K562 (cell line): ENCODE measurements around the gene ATP5PF. TPM values are rescaled to one million over a fixed set of nuclear protein-coding genes. Genes with fewer than 3 reads are reported as not detected.

Source experiments
- CHD4 ChIP-seq: fragments of 200-600 bp; sonication (generic); IDR thresholded peaks from 3 replicates; pipeline ENCODE4 v1.6.1; 2012; ENCODE audit warnings: low read depth, mild to moderate bottlenecking, mixed read lengths, low read length, inconsistent platforms; ENCODE audit not compliant: insufficient read depth, insufficient replicate concordance, poor library complexity, severe bottlenecking
- CXXC5 ChIP-seq: fragments of 250-450 bp; sonication (Bioruptor Pico); IDR thresholded peaks from 2 replicates; pipeline ENCODE4 v1.8.0; 2022; ENCODE audit warnings: inconsistent platforms, mild to moderate bottlenecking, moderate library complexity
- FOXK2 ChIP-seq, 2 experiments: fragments of 450-650 bp; IDR thresholded peaks in 1 of 2; conservative IDR thresholded peaks in 1 of 2; 2 replicates each; pipeline ENCODE4 v1.6.1; 2016; ENCODE audit warnings: low read depth in 2 of 2, mild to moderate bottlenecking in 1 of 2
- GATAD2B ChIP-seq: fragments of 450-650 bp; IDR thresholded peaks from 2 replicates; pipeline ENCODE4 v1.6.1; 2017; ENCODE audit warnings: mild to moderate bottlenecking, borderline replicate concordance
- HIVEP1 ChIP-seq: fragments of 250-450 bp; sonication (Bioruptor Pico); IDR thresholded peaks from 2 replicates; pipeline ENCODE4 v1.4.0; 2020; ENCODE audit warnings: mild to moderate bottlenecking
- HNRNPH1 ChIP-seq: fragments of 200-400 bp; formaldehyde crosslinking; optimal IDR thresholded peaks from 2 replicates; pipeline ENCODE3; 2017; ENCODE audit warnings: low read depth, mild to moderate bottlenecking, low read length, moderate library complexity
- HNRNPUL1 ChIP-seq: fragments of 200-400 bp; formaldehyde crosslinking; IDR thresholded peaks from 2 replicates; pipeline ENCODE4 v1.6.1; 2017; ENCODE audit warnings: low read length
- MED1 ChIP-seq: sonication (generic); formaldehyde crosslinking; IDR thresholded peaks from 2 replicates; pipeline ENCODE4 v1.8.1; 2023; ENCODE audit warnings: missing genetic modification reagents, borderline replicate concordance
- MYBL2 ChIP-seq, 2 experiments: fragments of 450-650 bp in 1 of 2; sonication (generic) in 1 of 2; formaldehyde crosslinking in 1 of 2; IDR thresholded peaks; 2 replicates each; pipeline versions ENCODE4 v1.6.1 to v1.8.1; 2017 to 2022; ENCODE audit warnings: borderline replicate concordance in 1 of 2, inconsistent platforms in 1 of 2, low read depth in 1 of 2, mild to moderate bottlenecking in 1 of 2, missing genetic modification reagents in 1 of 2, moderate library complexity in 1 of 2
- NR3C1 ChIP-seq: sonication (generic); formaldehyde crosslinking; IDR thresholded peaks from 2 replicates; pipeline ENCODE4 v1.8.1; 2022; ENCODE audit warnings: missing genetic modification reagents
- PCBP1 ChIP-seq: fragments of 200-400 bp; formaldehyde crosslinking; IDR thresholded peaks from 2 replicates; pipeline ENCODE4 v1.6.1; 2018; ENCODE audit warnings: mild to moderate bottlenecking, low read depth, low read length; ENCODE audit not compliant: poor library complexity, severe bottlenecking
- SMARCE1 ChIP-seq: fragments of 450-650 bp; IDR thresholded peaks from 2 replicates; pipeline ENCODE4 v1.7.1; 2016; ENCODE audit warnings: mild to moderate bottlenecking
- SNIP1 ChIP-seq: fragments of 450-650 bp; IDR thresholded peaks from 2 replicates; pipeline ENCODE4 v1.7.1; 2017; ENCODE audit warnings: low read depth, mild to moderate bottlenecking
- polyA plus RNA-seq, 8 experiments: library from polyadenylated mRNA; depleted of rRNA in 4 of 8; stranded (reverse) in 5 of 8; unstranded in 3 of 8; fragments of >200 nt; fragmentation: Nextera tagmentation in 2 of 8; fragmentation: Illumina TruSeq in 1 of 8; extraction: Ambion mirVana in 2 of 8; extraction: Trizol in 1 of 8; gene quantifications; 2 replicates each; pipeline versions ENCODE4 v1.2.1 to v1.2.3, GENCODE V29; 2011 to 2014; ENCODE audit warnings: inconsistent platforms in 1 of 8, missing spikeins in 1 of 8
- total RNA-seq, 7 experiments: library from RNA; depleted of rRNA in 6 of 7; stranded (reverse); fragments of >200 nt in 6 of 7; fragmentation: Illumina TruSeq in 2 of 7; extraction: Trizol in 2 of 7; gene quantifications; 2 replicates each; pipeline versions ENCODE4 v1.2.1 to v1.2.3, GENCODE V29; 2011 to 2021; ENCODE audit warnings: low replicate concordance in 1 of 7
- TF ChIP-seq, protein P1 (sequence below): fragments of 250-450 bp; sonication (Bioruptor Pico); IDR thresholded peaks from 2 replicates; pipeline ENCODE4 v1.8.0; 2021; ENCODE audit warnings: moderate library complexity, mild to moderate bottlenecking, inconsistent platforms
- TF ChIP-seq, protein P2 (sequence below): fragments of 150-350 bp; conservative IDR thresholded peaks from 2 replicates; pipeline ENCODE4 v1.6.1; 2014; ENCODE audit warnings: low read length
- TF ChIP-seq, protein P3 (sequence below): fragments of 250-450 bp; sonication (Bioruptor Pico); IDR thresholded peaks from 2 replicates; pipeline ENCODE4 v1.6.1; 2021; ENCODE audit warnings: mild to moderate bottlenecking

ATP5PF gene
- total and polyA plus RNA-seq, 9 of the 15 experiments (the other 6 are each of a cell fraction or from before 2014, with no cell fraction given) = 242 to 2,488 (median 533) TPM

DNA sequence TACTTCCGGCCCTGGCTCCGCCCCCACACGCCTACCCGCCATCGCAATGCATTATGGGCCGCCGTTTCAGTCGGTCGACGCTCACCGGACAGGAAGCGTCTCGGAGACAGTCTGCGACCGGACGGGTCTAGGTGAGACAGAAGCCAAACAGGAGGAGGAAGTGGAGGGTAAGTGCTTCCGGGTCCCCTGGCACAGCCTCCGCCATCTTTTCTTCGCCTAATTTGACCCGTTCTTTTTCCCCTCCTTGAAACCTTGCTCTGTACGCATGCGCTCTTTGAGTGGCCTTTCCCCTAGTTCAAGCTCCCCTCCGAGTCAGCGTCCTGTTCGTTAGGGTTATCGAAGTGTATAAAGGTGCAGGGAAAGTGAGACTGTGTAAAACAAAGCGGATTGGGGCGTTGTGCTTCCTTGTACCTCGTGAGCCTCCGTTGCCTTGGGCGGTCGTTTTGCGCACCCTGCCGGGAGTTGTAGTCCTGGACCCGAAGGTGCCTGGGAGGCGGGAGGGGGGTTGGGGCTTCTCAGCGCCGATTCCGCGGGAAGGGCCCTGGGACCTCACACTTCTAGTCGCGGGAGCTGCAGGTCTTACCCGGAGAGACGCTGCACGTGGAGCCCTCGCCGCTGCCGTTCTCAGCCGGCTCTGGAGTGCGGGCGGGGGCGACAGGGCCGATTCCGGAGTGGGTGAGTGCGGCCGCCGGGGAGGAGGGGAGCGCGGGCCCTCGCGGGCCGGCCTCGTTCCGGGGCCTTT, at the start of gene ATP5PF, which contains the start of gene GABPA (continued):
- TF ChIP-seq MED1 (CRISPR knock-in tag) (no peak), HNRNPH1 (no peak), HNRNPUL1 (no peak), NR3C1 (no peak), MYBL2 (IDR thresholded peaks at IDR 0.05; ENCODE audit: low read depth) (no peak), MYBL2 (CRISPR knock-in tag; IDR thresholded peaks at IDR 0.05; ENCODE audit: borderline replicate concordance) (no peak), CHD4 (no peak), GATAD2B (no peak), CXXC5 (peak; percentile 67), SMARCE1 (no peak), HIVEP1 (CRISPR knock-in tag) (no peak), FOXK2 (conservative IDR thresholded peaks at IDR 0.05 in 1 of 2, IDR thresholded peaks at IDR 0.05 in 1 of 2; ENCODE audit: low read depth in 2 of 2) (peak; percentile 83 to 89), PCBP1 (no peak), SNIP1 (no peak)
- TF ChIP-seq, protein P1, sequence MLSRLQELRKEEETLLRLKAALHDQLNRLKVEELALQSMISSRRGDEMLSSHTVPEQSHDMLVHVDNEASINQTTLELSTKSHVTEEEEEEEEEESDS (CRISPR knock-in tag) = no peak
- TF ChIP-seq, protein P2, sequence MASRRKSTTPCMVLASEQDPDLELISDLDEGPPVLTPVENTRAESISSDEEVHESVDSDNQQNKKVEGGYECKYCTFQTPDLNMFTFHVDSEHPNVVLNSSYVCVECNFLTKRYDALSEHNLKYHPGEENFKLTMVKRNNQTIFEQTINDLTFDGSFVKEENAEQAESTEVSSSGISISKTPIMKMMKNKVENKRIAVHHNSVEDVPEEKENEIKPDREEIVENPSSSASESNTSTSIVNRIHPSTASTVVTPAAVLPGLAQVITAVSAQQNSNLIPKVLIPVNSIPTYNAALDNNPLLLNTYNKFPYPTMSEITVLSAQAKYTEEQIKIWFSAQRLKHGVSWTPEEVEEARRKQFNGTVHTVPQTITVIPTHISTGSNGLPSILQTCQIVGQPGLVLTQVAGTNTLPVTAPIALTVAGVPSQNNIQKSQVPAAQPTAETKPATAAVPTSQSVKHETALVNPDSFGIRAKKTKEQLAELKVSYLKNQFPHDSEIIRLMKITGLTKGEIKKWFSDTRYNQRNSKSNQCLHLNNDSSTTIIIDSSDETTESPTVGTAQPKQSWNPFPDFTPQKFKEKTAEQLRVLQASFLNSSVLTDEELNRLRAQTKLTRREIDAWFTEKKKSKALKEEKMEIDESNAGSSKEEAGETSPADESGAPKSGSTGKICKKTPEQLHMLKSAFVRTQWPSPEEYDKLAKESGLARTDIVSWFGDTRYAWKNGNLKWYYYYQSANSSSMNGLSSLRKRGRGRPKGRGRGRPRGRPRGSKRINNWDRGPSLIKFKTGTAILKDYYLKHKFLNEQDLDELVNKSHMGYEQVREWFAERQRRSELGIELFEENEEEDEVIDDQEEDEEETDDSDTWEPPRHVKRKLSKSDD = no peak
- TF ChIP-seq, protein P3, sequence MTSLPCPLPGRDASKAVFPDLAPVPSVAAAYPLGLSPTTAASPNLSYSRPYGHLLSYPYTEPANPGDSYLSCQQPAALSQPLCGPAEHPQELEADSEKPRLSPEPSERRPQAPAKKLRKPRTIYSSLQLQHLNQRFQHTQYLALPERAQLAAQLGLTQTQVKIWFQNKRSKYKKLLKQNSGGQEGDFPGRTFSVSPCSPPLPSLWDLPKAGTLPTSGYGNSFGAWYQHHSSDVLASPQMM (CRISPR knock-in tag) = no peak
